Activated CD4-positive, alpha-beta T cell treated with anti-CD3 and anti-CD28 coated beads, Interleukin-2, Interleukin-4, amounts not matched to agents 100 ng/mL and 50 ng/mL, durations not matched to agents 16 hours and 8 hours (primary cell): Measurements from ENCODE around the gene IL21R.

Source experiments
- DNase-seq: peaks from one replicate; pipeline ENCODE4 v3.0.0-alpha.2; 2020; ENCODE audit warnings: low spot score

IL21R gene

DNA sequence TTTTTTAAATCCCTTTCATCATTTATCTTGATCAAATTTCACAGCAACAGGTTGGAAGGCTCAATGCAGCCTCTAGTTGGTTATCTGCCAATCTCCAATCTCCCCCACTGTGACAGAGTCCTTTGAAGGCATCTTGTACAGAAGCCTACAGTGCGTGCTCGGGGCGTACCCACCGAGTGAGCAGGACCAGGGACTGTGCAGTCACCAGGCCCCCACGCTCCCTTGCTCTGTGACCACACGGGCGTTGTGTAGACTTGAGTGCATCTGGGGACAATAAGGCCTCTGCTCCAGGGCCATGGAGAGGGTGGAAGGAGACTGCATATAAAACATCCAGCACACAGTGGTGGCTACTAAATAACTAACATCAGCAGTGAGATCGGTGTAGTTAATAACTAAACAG, 84.4 kb downstream of the IL21R start:
- no peak for DNase-seq

DNA sequence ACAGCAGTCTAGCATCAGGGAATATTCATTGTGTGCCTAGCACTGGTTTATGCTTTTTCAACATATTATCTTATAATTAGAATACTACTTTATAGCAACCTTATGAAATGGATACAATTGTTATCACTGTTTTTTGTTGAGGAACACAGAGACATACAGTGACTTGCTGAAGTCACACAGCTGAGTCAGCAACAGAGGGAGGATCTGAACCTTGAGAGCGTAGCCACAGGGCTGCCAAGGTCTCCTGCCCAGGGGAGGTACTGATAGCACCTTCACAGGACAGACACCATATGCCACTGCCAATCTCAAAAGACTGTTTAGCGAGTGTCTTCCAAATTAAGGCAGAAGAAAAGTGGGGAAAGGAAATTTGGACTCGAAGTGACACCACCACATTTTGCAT, 84.8 kb downstream of the IL21R start:
- no peak for DNase-seq

DNA sequence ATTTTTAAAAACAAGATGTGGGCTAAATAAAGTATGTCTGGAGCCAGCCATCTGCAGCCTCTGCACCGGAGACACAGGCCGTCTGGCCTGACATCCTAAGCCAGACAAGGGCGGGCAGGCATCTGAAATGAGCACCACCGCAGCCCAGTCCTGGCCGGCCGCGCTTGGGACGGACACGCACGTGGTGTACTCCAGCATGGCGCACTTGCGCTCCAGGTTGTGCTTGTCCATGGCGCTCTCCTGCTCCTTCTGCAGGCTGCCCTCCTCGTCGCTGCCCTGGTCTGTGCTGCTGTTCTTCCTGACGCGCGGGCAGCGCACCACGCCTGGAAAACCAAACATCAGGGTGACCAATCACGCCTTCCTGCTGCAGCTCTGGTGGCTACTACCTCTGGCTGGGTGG, 87.4 kb downstream of the IL21R start:
- DNase-seq: no peak

DNA sequence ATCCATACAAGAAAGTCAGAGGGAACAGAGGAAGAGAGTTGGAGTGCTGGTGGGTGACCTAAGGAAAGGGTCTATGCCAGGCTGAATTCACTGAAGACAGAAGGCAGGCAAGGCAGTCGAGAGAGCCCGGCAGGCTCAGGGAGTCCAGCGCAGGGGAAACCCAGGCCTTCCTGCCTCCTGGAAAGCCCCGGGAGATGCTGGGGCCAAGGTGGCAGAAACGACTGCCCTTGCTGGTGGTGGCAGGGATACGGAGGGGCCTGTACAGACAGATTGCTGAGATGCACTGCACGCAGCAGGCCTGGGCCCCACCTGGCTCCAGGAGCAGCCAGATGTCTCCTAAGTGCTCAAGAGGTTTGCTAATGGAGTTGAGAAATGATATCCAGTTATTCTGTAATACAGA, 87.9 kb downstream of the IL21R start:
- no peak for DNase-seq

DNA sequence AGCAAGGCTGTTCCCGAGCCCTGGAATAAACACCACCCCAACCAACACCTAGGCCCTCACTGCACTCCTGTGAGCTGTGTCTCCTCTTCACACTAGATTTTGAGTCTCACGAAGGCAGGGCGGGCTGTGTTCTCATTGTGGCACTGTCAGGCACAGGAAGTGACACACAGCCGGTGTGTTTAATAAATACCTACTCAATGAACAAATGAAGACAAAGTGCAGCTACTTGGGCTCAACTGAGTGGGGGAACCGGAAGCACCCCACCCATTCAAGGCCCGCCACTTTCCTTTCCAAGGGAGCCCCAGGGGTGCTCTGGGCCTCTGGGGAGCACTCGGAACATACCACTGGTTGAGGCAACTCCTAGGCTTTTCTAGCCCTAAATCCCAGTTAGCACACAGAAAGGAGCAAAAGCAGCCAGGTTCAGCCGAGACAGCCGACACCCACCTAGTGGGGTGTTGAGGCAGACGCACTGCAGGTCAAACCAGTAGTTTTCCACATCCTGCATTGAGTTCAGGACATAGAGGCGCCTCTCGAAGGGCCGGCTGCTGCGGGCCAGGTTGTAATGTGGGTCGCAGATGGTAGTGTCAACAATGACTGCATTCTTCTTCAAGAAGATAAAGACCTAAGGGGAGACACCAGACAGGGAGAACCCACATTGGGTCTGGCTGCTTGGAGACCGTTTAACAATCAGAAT, 90.1 kb downstream of the IL21R start:
- no peak for DNase-seq

DNA sequence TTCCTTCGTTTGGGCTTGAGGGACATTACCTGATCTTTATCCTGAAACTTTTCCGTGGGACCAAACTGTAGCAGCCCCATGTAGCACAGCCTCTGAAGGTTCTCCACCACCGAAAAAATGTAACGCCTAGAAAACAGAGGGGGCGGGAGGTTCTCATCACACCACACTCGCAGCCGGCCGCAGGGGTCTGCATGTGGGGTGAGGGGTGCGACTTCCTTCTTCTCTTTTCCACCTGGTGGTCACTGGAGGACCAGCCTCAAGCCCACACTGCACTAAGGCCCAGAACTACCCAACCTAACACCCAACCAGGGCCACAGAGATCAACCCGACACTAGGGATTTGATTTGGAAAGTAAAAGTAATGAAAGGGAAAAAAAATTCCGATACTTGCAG, 90.6 kb downstream of the IL21R start:
- no peak for DNase-seq

DNA sequence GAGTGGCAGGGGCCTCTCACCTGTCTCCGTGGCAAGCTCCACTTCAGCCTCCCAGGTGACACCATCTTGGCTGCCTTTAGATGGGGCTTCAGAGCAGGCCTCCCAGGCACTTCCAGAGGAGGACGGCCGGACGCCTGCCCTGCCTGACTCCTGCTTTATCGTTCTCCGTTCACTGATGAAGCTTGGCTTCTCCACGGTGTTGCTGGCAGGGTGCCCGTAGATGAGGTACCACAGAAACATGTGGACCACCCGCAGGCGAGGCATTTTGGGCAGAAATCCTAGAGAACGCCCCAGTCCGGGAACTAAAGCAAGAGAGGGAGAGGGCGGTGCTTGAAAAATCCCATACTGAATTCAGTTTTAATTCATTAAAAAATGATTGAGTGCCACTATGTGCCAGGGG, 93.2 kb downstream of the IL21R start:
- no peak for DNase-seq

DNA sequence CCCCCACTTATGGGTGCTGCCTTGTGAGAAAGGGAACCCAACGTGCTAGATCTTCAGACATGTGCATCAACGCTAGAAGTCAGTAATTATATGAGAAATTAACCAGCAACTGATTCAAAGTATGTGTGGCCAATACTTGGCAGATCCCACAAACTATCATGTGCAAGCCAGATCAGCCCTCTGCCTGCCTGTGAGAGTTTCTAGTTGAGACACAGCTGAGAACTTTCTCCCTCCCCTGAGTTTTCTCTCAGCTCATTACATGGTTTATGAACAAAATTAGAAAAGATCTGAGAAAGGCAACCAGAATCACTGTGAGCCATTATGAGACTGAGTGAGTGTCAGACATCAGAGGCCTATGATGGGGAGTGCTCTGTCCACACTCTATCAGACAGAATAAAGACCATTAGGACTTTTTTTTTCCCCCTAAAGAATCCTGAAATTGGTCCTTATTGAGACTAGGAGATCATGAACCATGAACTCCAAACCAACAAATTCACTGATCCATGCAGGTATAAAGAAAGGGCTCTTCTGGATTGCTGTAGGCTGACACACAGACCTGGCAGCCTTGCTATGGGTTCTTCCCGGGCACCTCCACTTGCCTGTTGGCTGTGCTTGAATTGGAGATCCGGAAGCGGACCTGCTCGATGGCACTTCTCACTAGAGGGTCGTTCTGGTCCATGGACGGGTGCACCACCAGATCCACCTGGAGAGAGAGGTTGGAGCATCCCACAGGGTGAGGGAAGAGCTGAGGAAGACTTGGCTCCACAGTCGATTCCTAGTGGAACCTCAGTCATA, 96.3 kb downstream of the IL21R start:
- DNase-seq: no peak

DNA sequence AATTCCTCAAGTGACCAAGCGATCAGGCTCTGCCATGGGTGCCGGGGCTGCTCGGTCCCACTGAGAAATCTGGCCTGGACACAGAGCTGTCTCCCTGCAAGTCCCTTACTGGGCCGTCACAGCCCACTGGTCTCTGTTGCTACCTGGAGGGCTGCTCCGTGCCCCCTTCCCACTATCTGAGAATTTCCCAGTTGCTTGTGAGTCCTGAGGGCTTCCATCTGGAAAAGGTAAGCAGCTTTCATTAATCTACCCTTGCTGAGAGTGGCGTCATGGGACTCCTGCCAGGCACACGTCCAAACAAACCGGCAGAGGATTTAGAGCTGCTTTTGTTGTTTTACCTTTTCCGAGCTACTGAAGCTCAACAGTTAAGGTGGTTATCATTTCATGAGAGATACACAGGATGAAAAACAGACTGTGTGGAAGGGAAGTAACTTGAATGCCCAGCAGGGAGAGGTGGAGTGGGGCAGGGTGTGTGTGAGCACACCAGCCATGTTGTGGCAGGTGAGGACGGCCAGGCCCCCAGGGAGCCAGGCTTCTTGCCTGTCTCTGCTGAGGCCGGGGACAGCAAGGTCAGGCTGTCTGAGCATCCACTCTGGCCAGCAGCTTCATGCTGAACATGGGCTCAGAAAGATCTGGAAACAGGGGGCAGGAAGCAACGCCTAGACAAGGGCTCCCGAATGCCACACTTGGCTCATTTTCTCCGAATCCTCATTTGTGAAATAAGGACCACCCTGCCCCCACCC, 97.1 kb downstream of the IL21R start:
- no peak for DNase-seq

DNA sequence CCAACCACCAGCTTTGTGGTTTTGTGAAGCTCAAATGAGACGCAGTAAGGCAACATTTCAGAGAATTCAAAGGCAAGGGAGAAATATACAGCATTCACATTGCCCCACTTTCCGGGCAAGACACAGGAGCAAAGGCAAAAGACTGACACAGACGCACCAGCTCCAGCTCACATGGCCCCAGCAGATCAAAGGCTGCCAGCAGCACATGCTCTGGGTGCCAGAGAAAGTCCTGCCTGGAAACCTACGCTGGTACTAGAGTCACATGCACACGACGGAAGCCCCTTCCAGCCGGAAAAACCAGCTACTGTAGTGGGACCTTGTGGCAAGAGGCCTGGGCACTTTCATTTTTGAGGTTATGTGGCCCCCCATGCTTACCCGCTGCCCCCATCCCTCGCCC, 97.7 kb downstream of the IL21R start:
- no peak for DNase-seq

DNA sequence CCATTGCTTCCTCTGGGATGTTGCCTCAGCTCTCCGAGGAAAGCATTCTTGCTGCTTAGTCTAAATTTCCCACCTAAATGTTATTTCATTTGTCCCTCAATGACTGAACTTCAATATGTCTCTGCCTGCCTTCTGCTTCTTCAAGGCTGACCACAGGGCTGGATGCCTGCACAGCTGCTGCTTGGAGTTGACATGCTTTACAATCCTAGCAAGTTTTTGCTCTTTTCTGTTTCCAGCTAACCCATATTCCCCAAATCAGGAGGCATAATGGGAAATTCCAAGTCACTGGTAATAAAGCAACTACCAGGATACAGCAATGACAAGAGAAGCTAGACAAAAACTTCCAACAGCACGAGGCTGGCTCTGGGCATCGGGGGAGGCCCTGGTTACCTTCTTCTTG, 98.8 kb downstream of the IL21R start:
- no peak for DNase-seq
